ENCODE data around the gene CCNK.
A peak's percentile ranks its signal among the peaks of the same experiment; 100 is the strongest.

The CCNK gene

GRCh38 chr14:99480917-99481744, at the start of gene CCNK:
TSS of gene CCNK (plus strand) at chr14:99481409. CDS start at chr14:99492678, 11,269 bp downstream.
- DNase-seq, result peak; percentile 100

GRCh38 chr14:99431986-99432385, 49.2 kb upstream of the CCNK start:
- DNase-seq, result no peak

- DNase-seq, result no peak
These were observed 48.7 kb upstream of the CCNK start for GRCh38 chr14:99432485-99432884.

GRCh38 chr14:99435327-99435726, 45.9 kb upstream of the CCNK start:
- no peak for DNase-seq

- DNase-seq, result no peak
These were observed 44.7 kb upstream of the CCNK start for GRCh38 chr14:99436247-99437180.

- DNase-seq, result no peak
These were observed 43.5 kb upstream of the CCNK start for GRCh38 chr14:99437706-99438105.

- DNase-seq, result no peak
These were observed 40.9 kb upstream of the CCNK start for GRCh38 chr14:99440278-99440677.

GRCh38 chr14:99441157-99441870, 39.9 kb upstream of the CCNK start:
- no peak for DNase-seq

- DNase-seq, result no peak
These were observed 39.3 kb upstream of the CCNK start for GRCh38 chr14:99441918-99442317.

- DNase-seq, result no peak
These were observed 35.3 kb upstream of the CCNK start for GRCh38 chr14:99445931-99446330.

GRCh38 chr14:99447739-99448138, 33.5 kb upstream of the CCNK start:
- DNase-seq, result no peak

GRCh38 chr14:99450266-99450665, 30.9 kb upstream of the CCNK start:
- DNase-seq, result no peak

- no peak for DNase-seq
These were observed 30.0 kb upstream of the CCNK start for GRCh38 chr14:99451234-99451633.

GRCh38 chr14:99452968-99453367, 28.2 kb upstream of the CCNK start:
- DNase-seq, result no peak

GRCh38 chr14:99454246-99454645, 27.0 kb upstream of the CCNK start:
- DNase-seq, result no peak

- DNase-seq, result no peak
These were observed 21.6 kb upstream of the CCNK start for GRCh38 chr14:99459481-99460100.

- DNase-seq, result no peak
These were observed 20.4 kb upstream of the CCNK start for GRCh38 chr14:99460793-99461192.

GRCh38 chr14:99461411-99462085, 19.7 kb upstream of the CCNK start:
- no peak for DNase-seq

- DNase-seq, result no peak
These were observed 19.0 kb upstream of the CCNK start for GRCh38 chr14:99462210-99462609.

- no peak for DNase-seq
These were observed 17.2 kb upstream of the CCNK start for GRCh38 chr14:99463974-99464373.

- DNase-seq, result no peak
These were observed 15.9 kb upstream of the CCNK start for GRCh38 chr14:99465288-99465687.

GRCh38 chr14:99466758-99467157, 14.5 kb upstream of the CCNK start:
- no peak for DNase-seq

Data from CD4-positive, alpha-beta T cell treated with Interleukin-15 for 1 hour (primary cell).